CD4-positive, alpha-beta T cell treated with Interleukin-10 for 1 hour (primary cell): ENCODE results near the gene NAA60.

ENCODE experiments used
- DNase-seq: peaks from one replicate; pipeline ENCODE4 v3.0.0-alpha.2; 2020

Gene NAA60

DNA sequence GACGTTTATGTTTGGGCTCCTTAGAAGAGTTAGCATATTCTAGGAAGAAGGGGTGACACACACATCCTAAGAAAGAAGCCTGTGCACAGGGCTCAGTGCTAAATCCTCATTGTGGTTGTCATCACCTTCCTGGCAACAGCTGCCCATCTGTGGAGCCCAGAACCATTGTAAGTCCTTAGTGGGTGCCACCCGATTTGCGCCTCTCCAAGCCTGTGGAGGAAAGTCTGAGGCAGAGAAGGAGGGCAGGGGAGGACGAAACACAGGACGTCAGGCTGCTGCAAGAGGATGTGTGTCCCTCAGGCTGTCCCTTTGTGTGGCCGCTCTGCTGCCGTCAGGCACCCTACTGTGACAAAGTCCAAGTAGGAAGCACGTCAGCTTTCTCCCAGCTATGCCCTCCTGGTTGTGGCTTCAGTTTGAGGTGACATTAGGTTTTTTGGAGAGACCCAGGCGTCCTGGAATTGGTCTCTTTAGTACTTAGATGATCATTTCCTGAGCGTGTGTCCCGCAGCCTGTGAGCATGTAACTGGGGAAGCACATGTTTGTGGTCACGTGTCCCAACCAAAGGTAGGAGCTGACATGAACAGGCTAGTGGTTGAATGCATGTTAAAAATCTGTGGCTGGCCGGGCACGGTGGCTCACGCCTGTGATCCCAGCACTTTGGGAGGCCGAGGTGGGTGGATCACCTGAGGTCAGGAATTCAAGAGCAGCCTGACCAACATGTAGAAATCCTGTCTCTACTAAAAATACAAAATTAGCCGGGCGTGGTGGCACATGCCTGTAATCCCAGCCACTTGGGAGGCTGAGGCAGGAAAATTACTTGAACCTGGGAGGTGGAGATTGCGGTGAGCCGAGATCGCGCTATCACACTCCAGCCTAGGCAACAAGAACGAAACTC, 68.1 kb downstream of the NAA60 start:
- no peak for DNase-seq

DNA sequence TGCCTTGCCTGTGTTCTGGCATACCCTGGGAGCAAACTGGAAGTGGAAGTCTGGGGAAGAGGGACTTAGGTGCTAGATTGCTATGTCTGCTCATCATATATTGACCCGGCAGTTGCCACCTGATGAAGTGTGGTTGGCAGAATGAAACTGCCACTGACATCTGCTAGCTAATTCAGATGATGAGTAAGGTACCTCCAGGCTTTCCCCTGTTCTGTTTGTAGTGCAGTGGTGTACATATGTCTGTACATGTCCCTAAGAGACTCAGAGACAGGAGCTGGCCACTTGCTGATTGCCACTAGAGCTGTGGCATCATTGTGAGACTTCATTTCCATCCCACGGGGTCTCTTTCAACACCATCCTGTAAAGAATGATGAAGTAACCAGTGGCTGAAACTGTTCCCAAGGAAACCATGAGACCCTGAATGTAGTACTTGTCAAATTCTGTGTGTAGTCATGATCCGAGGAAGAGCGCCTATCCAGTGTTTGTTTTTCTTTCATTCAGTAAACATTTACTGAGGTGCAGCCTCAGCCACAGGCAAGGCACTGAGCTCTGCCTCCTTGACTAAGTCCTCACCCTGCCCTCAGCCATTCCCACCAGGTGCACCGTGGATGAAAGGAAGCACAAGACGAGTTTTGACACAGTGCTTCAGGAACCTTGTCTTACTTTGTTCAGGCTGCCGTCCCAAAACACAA, 70.6 kb downstream of the NAA60 start:
- DNase-seq: no peak

GRCh38 chr16:3514621-3515020, 71.1 kb downstream of the NAA60 start:
- no peak for DNase-seq

- no peak for DNase-seq
These were observed 72.4 kb downstream of the NAA60 start for GRCh38 chr16:3515897-3516296.

GRCh38 chr16:3518292-3518985, 75.0 kb downstream of the NAA60 start:
- no peak for DNase-seq

DNA sequence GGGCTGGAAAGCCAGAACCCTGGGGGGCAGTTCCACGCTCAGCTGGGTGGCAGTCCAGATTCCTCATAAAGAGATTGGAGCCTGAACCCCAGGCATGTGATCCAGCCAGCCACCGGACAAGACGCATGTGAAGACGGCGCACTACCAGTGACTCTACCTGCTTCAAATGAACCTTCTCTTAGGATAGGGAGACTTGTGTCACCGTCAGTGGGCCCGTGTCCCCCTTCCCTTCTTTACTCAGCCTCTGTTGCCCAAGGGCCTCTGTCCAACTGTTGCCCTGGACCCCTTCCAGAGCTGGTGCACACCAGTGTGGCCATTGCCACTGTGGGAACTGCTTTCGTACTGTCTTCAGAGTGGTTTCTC, 75.5 kb downstream of the NAA60 start:
- DNase-seq: no peak

DNA sequence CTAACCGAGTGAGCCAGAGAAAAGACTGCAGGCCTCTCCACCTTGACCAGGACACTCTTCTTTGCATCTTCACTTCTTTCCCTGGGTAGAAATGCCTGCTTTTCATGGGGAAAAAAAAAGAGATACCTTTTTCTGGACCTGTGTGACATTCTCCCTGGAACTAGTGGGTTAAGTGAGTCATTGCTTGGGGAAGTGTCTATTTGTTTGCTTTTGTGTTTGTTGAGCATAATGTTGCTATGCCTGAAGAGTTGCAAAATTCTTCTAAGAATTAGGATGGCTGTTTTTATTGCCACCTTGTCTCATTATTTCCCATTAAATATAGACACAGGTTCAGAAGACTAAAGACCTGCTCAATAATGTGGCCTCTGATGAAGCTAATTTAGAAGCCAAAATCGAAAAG, 76.1 kb downstream of the NAA60 start:
- DNase-seq: no peak

GRCh38 chr16:3520413-3520812, 76.9 kb downstream of the NAA60 start:
- DNase-seq: no peak

- DNase-seq: no peak
These were observed 77.4 kb downstream of the NAA60 start for GRCh38 chr16:3520841-3521240.

DNA sequence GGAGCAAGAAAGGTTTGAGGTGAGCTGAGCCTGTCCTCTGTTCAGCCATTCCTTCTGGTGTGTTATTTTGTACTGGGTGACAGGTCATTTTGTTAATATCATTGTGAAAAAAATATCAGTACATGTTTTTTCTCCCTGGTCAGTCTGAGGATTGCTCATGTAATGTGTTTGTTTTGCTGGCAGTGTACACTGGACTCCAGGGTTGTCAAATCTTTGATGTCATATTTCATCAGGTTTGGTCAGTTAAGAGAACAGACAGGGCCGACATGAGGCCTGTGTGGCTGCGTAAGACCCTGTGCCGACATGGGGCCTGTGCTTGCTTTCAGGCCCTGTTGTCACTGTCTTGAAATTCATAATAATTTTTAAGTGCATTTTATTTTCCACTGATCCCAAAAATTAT, 79.8 kb downstream of the NAA60 start:
- no peak for DNase-seq

DNA sequence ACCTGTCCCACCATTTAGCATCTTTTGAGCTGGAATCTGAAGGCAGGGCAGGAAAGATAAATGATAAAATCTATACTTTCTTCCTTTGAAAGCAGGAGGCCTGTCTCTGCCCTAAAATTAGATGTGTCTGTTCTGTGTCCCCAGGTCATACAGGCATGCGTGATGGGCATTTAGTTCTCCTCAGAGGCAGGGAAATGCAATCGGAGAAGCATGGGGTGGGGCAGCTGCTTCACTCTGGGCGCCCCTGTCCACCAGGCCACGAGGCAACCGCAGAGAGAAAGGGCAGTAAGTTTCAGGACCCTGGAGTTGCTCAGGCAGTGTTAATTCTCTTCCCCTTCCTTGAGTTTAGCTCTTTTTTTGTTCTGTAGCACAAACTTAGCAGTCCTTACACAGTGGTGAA, 82.5 kb downstream of the NAA60 start:
- DNase-seq: no peak

GRCh38 chr16:3527216-3527829, 83.8 kb downstream of the NAA60 start:
- DNase-seq: peak; percentile 63

DNA sequence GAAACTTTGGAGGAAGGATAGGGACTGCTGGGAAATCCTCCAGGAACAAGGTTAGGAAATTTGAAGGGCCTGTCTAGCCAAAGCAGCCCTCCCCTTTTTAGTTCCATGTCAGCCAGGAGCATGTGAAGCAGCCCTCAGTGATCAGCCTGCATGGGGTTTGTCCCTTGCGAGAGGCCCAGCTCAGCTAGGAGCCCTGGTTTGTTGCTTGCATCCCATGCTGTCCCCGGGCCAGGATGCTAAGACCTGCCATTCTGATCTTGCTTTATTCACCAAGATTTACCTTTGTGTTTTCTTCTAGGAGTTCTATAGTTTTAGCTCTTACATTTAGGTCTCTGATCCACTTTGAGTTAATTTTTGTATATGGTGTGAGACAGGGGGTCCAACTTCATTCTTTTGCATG, 84.9 kb downstream of the NAA60 start:
- no peak for DNase-seq

- no peak for DNase-seq
These were observed 85.7 kb downstream of the NAA60 start for GRCh38 chr16:3529175-3529574.

DNA sequence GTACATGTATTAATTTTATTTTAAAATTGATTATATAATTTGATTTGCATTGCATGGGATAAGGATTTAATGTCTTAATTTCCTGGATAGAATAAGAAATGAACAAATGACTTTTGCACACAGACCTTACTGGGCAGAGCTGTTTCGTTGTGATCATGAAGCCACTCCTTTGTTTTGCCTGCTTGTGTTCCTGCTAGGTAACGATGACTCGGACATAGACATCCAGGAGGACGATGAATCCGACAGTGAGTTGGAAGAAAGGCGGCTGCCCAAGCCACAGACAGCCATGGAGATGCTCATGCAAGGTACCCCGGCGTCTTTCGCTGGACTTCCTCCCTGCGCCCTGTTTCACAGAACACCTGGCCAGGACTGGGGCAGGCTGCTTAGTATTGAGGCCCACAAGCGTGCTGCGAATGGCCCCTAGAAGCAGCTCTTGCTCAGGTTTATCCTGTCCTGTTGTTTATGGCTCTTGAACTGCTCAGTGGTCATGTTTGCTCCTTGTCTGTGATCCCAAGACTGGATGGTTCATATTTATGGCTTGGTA, 87.0 kb downstream of the NAA60 start:
- DNase-seq: no peak

DNA sequence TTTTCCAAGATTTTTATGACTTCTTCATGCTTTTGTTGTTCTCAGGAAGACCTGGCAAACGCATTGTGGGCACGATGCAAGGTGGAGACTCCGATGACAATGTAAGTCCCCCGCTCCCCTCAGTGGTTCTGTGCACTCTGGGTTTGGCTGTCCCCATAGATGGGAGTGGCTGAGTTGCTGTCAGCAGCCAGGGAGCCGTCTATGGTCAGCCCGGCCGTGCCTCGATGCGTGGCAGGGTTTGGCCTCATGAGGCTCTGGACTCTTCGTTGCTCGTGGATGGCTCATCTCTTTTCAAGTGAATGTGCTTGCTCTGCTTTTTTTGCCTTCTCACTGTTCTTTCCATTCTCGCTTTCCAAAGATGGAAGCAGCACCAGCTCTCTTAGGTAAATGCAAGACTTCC, 89.3 kb downstream of the NAA60 start:
- no peak for DNase-seq

DNA sequence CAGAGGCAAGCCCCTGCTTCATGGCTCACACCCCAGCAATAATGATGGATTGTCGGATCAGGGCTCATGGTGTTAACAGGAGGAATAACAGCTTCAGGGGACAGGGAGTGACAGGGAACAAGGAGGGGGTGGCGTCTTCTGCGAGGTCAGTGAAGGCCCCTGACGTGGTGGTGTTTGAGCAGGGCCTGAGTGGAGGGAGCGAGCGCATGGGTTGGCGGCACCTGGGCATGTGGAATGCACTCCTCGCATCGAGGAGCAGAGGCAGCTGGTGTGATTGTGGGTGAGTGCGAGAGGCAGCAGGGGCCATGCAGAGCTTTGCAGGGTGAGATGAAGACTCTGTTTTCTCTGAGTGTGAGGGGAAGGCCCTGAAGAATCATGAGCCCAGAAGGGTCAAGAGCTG, 90.6 kb downstream of the NAA60 start:
- DNase-seq: no peak

DNA sequence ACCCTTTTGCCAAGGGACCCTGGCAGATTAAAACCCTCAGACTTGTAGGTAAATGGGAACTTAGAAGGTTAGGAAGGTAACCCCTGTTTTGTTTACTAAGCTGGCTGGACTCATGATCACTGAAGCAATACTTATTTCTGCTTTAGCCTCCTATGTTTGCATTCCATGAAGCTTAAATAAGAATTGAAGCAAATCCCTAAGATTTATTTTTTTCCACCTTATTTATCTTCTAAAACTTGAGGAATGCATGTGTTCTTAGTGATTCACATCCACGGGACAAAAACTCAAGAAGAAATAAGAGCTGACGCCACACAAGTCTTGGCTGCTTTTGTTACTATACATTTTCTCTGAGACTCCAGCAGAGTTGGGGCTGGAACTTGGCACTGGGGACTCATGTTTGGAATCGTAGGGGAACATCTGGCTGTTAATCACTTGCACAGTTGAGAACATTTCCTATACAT, 92.8 kb downstream of the NAA60 start:
- no peak for DNase-seq
